Panc1 (cell line): ENCODE data around the gene GUCD1. TPM values are rescaled to one million over a fixed set of nuclear protein-coding genes. Genes with fewer than 3 reads are reported as not detected.
"Not testable (repeated sequence)": the region's sequence is repeated elsewhere in the genome, so short reads cannot be mapped to it uniquely, and the experiment has no call there.

ENCODE experiments used
- ATAC-seq: fragments of 200-7000 bp; cut with Tn5 transposase; 2 replicates; pipeline ENCODE4 v1.9.1; 2020; ENCODE audit warnings: mild to moderate bottlenecking, moderate library complexity
- BruUV-seq: library from RNA; stranded (reverse); fragments of 400-500 nt; replicated peaks from 2 replicates; lab custom pipeline; 2021; lab: Mats Ljungman, UMichigan
- CTCF ChIA-PET: fragments of 300-600 bp; sonication (Branson Sonifier 250); formaldehyde crosslinking; loops from one replicate; lab custom pipeline; 2022; ENCODE audit warnings: antibody characterized with exemption; lab: Charles Lee
- POLR2A ChIA-PET: fragments of 300-600 bp; sonication (Branson Sonifier 250); formaldehyde crosslinking; loops from one replicate; lab custom pipeline; 2022; ENCODE audit warnings: antibody characterized with exemption; lab: Charles Lee
- DNase-seq: peaks from one replicate; pipeline ENCODE4 v3.0.0-alpha.2; 2010; ENCODE audit warnings: low read depth, low spot score
- H3K27ac ChIP-seq: 2 replicates; pipeline ENCODE4 v1.5.1; 2011; ENCODE audit warnings: mild to moderate bottlenecking, low read length, inconsistent platforms
- H3K27me3 ChIP-seq: fragments of 200-500 bp; sonication (Bioruptor generic); 2 replicates; pipeline ENCODE4 v1.6.0; 2014; ENCODE audit warnings: low read length, inconsistent platforms; ENCODE audit not compliant: control insufficient read depth, insufficient read depth
- H3K36me3 ChIP-seq: fragments of 200-500 bp; sonication (Bioruptor generic); 2 replicates; pipeline ENCODE4 v1.5.1; 2014; ENCODE audit warnings: inconsistent platforms, mild to moderate bottlenecking, low read length, moderate library complexity; ENCODE audit not compliant: control insufficient read depth, insufficient read depth
- H3K4me1 ChIP-seq: 2 replicates; pipeline ENCODE4 v1.5.1; 2011; ENCODE audit warnings: inconsistent platforms, mild to moderate bottlenecking, low read length, moderate library complexity; ENCODE audit not compliant: control insufficient read depth, insufficient read depth
- H3K4me3 ChIP-seq, 2 experiments: 2 replicates each; pipeline ENCODE4 v1.5.1; 2011 to 2012; ENCODE audit warnings: low read depth in 2 of 2, low read length in 2 of 2, mild to moderate bottlenecking in 2 of 2, inconsistent platforms in 1 of 2, moderate library complexity in 1 of 2
- H3K9me3 ChIP-seq: fragments of 200-500 bp; sonication (Bioruptor generic); 2 replicates; pipeline ENCODE4 v1.5.1; 2014; ENCODE audit warnings: low read depth, mild to moderate bottlenecking, inconsistent platforms, low read length, moderate library complexity; ENCODE audit not compliant: control insufficient read depth, insufficient read depth
- POLR2AphosphoS5 ChIP-seq: IDR thresholded peaks from 2 replicates; pipeline ENCODE4 v1.6.1; 2012; ENCODE audit warnings: mild to moderate bottlenecking, low read depth, low read length, moderate library complexity
- SIN3A ChIP-seq: IDR thresholded peaks from 2 replicates; pipeline ENCODE4 v1.6.1; 2012; ENCODE audit warnings: low read depth, mild to moderate bottlenecking, low read length, moderate library complexity, borderline replicate concordance; ENCODE audit not compliant: insufficient read depth
- TCF7L2 ChIP-seq: IDR thresholded peaks from 2 replicates; pipeline ENCODE4 v1.6.1; 2011; ENCODE audit warnings: mild to moderate bottlenecking, low read depth, low read length, inconsistent platforms
- in situ Hi-C: cut with HindIII; loops from 2 replicates; pipeline ENCODE4 v1.10.0; 2016; ENCODE audit warnings: low sequenced_read_pairs, low pct_unique_long_range_greater_than_20kb
- intact Hi-C: fragments of 100-400 bp; cut with micrococcal nuclease; formaldehyde crosslinking; loops from one replicate; pipeline ENCODE4 v1.10.0; 2022; ENCODE audit not compliant: unreplicated experiment
- total RNA-seq: library from RNA; stranded (reverse); gene quantifications from one replicate; pipeline ENCODE4 v1.2.1, GENCODE V29; 2021; ENCODE audit not compliant: unreplicated experiment
- TF ChIP-seq, protein P1 (sequence below), 2 experiments: IDR thresholded peaks; 2 replicates each; pipeline ENCODE4 v1.6.1; 2011 to 2012; ENCODE audit warnings: low read depth in 2 of 2, control low read depth in 1 of 2, low read length in 1 of 2, mild to moderate bottlenecking in 1 of 2, moderate library complexity in 1 of 2; ENCODE audit not compliant: insufficient read depth in 1 of 2
- TF ChIP-seq, protein P2 (sequence below): fragments of 450-650 bp; IDR thresholded peaks from 2 replicates; pipeline ENCODE4 v1.5.1; 2017; ENCODE audit warnings: mild to moderate bottlenecking

Gene GUCD1
- total RNA-seq, 1 experiment from 2014 or later: 97.7 TPM

DNA sequence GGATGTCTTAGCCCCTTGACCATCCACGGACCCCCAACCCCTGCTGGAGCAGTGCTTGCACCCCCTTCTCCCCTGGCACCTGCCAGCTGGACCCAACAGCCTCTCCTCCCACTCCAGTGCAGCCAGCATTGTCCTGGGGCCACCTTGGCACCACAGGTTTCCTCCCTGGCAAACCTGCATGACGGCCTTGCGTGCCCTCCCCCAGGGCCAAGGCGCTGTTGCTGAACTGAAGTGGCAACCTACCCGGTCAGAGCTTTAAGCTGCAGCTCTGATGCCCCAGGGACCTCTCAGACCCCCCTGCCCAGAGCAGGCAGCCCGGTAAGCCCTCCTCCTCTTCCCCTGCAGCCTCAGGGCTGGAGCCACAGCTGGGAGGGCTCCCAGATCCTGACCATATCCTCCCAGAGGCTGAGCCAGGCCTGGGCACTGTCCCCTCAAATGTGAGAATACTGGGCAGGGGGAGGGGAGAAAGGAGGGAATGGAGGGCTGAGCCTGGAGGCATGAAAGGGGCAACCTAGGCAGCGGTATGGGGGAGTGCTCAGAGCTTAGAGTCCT lies 39.7 kb upstream of the GUCD1 start:
- TF ChIP-seq POLR2AphosphoS5: no peak
- TF ChIP-seq SIN3A: no peak
- TF ChIP-seq TCF7L2: no peak
- TF ChIP-seq, protein P1, sequence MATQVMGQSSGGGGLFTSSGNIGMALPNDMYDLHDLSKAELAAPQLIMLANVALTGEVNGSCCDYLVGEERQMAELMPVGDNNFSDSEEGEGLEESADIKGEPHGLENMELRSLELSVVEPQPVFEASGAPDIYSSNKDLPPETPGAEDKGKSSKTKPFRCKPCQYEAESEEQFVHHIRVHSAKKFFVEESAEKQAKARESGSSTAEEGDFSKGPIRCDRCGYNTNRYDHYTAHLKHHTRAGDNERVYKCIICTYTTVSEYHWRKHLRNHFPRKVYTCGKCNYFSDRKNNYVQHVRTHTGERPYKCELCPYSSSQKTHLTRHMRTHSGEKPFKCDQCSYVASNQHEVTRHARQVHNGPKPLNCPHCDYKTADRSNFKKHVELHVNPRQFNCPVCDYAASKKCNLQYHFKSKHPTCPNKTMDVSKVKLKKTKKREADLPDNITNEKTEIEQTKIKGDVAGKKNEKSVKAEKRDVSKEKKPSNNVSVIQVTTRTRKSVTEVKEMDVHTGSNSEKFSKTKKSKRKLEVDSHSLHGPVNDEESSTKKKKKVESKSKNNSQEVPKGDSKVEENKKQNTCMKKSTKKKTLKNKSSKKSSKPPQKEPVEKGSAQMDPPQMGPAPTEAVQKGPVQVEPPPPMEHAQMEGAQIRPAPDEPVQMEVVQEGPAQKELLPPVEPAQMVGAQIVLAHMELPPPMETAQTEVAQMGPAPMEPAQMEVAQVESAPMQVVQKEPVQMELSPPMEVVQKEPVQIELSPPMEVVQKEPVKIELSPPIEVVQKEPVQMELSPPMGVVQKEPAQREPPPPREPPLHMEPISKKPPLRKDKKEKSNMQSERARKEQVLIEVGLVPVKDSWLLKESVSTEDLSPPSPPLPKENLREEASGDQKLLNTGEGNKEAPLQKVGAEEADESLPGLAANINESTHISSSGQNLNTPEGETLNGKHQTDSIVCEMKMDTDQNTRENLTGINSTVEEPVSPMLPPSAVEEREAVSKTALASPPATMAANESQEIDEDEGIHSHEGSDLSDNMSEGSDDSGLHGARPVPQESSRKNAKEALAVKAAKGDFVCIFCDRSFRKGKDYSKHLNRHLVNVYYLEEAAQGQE (IDR thresholded peaks at IDR 0.05; ENCODE audit: insufficient read depth in 1 of 2, low read depth in 2 of 2, low read length in 1 of 2): no peak
- TF ChIP-seq, protein P2, sequence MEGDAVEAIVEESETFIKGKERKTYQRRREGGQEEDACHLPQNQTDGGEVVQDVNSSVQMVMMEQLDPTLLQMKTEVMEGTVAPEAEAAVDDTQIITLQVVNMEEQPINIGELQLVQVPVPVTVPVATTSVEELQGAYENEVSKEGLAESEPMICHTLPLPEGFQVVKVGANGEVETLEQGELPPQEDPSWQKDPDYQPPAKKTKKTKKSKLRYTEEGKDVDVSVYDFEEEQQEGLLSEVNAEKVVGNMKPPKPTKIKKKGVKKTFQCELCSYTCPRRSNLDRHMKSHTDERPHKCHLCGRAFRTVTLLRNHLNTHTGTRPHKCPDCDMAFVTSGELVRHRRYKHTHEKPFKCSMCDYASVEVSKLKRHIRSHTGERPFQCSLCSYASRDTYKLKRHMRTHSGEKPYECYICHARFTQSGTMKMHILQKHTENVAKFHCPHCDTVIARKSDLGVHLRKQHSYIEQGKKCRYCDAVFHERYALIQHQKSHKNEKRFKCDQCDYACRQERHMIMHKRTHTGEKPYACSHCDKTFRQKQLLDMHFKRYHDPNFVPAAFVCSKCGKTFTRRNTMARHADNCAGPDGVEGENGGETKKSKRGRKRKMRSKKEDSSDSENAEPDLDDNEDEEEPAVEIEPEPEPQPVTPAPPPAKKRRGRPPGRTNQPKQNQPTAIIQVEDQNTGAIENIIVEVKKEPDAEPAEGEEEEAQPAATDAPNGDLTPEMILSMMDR: no peak
- in situ Hi-C loops (no loop called here), intact Hi-C loops (no loop called here)
- ATAC-seq (no peak), DNase-seq (no peak)
- ChIA-PET POLR2A (interaction anchor here (0.6 kb wide), 1 partner anchor 147 kb away, joined by 8 read pairs; no protein-coding TSS in a partner anchor), CTCF (no interaction called here)
- Histone ChIP-seq H3K4me1 (peaks cover 4% of the 10 kb centered on the region; the same call in 1 of the 2 replicates), H3K4me3 (no peak overlapping the region), H3K27me3 (no peaks in the 10 kb centered on the region), H3K27ac (no peak overlapping the region), H3K36me3 (no peaks in the 10 kb centered on the region), H3K9me3 (no peaks in the 10 kb centered on the region)
- no TSS peak for BruUV-seq

DNA sequence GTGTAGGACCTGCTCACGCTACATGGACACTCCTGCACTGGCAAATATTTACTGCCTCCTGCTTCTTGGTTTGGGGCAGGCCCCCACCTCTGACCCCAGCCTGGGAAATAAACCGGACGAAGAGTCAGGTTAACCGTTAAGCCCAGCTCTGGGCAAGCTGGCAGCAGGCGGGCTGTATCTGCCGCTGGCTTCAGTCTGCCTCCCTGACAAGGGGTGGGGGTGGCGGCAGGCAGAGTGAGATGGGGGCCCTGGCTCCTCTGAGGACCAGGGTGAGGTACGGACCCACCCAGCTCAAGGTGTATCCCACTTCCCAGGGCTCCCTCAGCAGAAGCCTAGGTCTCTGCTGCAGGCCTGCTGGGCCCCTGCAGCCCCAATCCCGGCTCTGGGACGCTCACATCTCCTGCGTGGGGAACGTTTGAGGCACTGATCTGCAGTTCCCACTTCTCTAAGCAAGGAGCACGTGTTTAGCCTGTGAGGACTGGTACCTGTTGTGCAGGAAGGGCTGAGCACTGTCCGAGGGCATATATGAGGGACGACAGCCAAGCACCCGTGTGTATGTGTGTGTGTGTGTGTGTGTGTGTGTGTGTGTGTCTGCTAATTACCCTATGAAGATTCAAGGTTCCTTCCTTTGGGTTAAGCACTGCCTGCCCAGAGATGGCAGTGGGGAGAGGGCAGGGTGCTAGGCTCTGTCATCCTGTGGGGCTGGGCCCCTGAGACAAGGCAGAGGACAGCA lies 39.1 kb upstream of the GUCD1 start:
- Histone ChIP-seq H3K27me3 (no peaks in the 10 kb centered on the region), H3K36me3 (no peaks in the 10 kb centered on the region), H3K4me1 (peaks cover 4% of the 10 kb centered on the region; the same call in 1 of the 2 replicates), H3K4me3 (no peak overlapping the region), H3K9me3 (no peaks in the 10 kb centered on the region), H3K27ac (no peak overlapping the region)
- intact Hi-C loops: no loop called here
- POLR2A ChIA-PET: no interaction called here
- TF ChIP-seq, protein P1 (IDR thresholded peaks at IDR 0.05; ENCODE audit: insufficient read depth in 1 of 2, low read depth in 2 of 2, low read length in 1 of 2): no peak
- no peak for TF ChIP-seq TCF7L2
- no peak for TF ChIP-seq SIN3A
- TF ChIP-seq, protein P2: no peak
- TF ChIP-seq POLR2AphosphoS5: no peak
- DNase-seq (no peak), ATAC-seq (no peak)
- no TSS peak for BruUV-seq
- in situ Hi-C loops: no loop called here
- CTCF ChIA-PET: interaction anchor here (0.7 kb wide), 1 partner anchor 252 kb away, joined by 6 read pairs; no protein-coding TSS in a partner anchor

DNA sequence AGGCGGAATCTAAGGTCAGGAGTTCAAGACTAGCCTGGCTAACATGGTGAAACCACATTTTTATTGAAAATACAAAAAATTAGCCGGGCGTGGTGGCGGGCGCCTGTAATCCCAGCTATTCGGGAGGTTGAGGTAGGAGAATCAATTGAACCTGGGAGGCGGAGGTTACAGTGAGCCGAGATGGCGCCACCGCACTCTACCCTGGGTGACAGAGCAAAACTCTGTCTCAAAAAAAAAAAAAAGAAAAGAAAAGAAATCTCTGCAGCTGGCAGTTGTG lies 38.6 kb upstream of the GUCD1 start:
- POLR2A ChIA-PET, H3K4me1 ChIP-seq, H3K9me3 ChIP-seq, DNase-seq, in situ Hi-C loops, intact Hi-C loops, BruUV-seq, ATAC-seq, H3K27me3 ChIP-seq, H3K36me3 ChIP-seq: not testable (repeated sequence)
- peak overlapping the region; percentile 50 to 53 for H3K4me3 ChIP-seq
- peak overlapping the region; percentile 12; the same call in 1 of the 2 replicates for H3K27ac ChIP-seq
- CTCF ChIA-PET: interaction anchor here (0.7 kb wide), 1 partner anchor 253 kb away, joined by 6 read pairs; no protein-coding TSS in a partner anchor
